Stimulated activated CD8-positive, alpha-beta memory T cell treated with anti-CD3 and anti-CD28 coated beads, Interleukin-7, amount 100 ng/mL, for 4 hours (primary cell): ENCODE measurements around the gene ASB11.

Experiments used
- DNase-seq, 2 donors: peaks; one replicate each; pipeline ENCODE4 v3.0.0-alpha.2; 2020; ENCODE audit warnings: low read depth in 2 of 2

ASB11 gene

DNA sequence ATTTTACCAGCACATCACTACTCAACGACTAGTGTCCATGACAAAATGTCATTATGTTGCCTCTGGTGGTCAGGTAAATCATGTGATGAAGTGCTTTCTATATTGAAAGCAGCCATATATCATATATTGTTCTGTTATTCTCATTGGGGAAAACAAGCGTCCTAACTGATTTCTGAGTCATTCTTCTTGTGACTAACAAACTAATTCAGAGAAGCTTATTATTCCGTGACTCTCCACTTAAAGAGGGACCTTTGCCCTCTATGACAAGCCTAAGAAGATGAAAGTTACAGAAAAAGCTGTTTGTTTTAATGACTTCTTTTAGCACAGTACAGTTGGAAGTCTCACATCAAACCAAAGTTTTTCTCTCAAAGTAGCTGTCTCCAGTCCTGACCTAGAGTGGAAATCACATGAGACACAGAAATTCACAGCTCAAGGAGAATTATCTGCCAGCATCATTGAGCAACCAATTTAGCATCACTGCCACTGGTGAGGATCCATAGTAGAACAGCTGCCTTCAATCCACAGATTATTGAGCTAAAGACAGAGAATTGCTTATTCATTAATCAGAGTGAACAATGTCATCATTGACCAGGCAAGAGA, 81.9 kb downstream of the ASB11 start:
- DNase-seq: no peak
